H1 (cell line): ENCODE data around the gene CXCR3. TPM values are rescaled to one million over a fixed set of nuclear protein-coding genes. Genes with fewer than 3 reads are reported as not detected.

Experiments used
- CREB1 ChIP-seq: IDR thresholded peaks from 2 replicates; pipeline ENCODE4 v1.6.1; 2012; ENCODE audit warnings: inconsistent platforms
- JUND ChIP-seq: IDR thresholded peaks from 2 replicates; pipeline ENCODE4 v1.6.1; 2011; ENCODE audit warnings: mild to moderate bottlenecking, improper control_type of control experiment, low read length
- KDM4A ChIP-seq: IDR thresholded peaks from one replicate; pipeline ENCODE4 v1.7.1; 2012; ENCODE audit warnings: low read depth, mild to moderate bottlenecking, moderate library complexity, low read length, inconsistent platforms; ENCODE audit not compliant: severe bottlenecking
- KDM5A ChIP-seq: fragments of 200-600 bp; IDR thresholded peaks from 2 replicates; pipeline ENCODE4 v1.7.1; 2012; ENCODE audit warnings: mild to moderate bottlenecking, low read length, inconsistent platforms, mixed read lengths
- POU5F1 ChIP-seq: IDR thresholded peaks from 2 replicates; pipeline ENCODE4 v1.6.1; 2011; ENCODE audit warnings: low read depth, mild to moderate bottlenecking, low read length, moderate library complexity
- RFX5 ChIP-seq: IDR thresholded peaks from 2 replicates; pipeline ENCODE4 v1.6.1; 2011; ENCODE audit warnings: low read depth, low read length, improper control_type of control experiment, borderline replicate concordance
- RNF2 ChIP-seq: fragments of 200-900, 300-1000 bp; sonication (generic); IDR thresholded peaks from 2 replicates; pipeline ENCODE4 v1.7.1; 2016; ENCODE audit warnings: borderline replicate concordance, low read depth, mild to moderate bottlenecking, antibody characterized with exemption, low read length; ENCODE audit not compliant: poor library complexity, severe bottlenecking; ENCODE audit errors: missing control alignments
- TBP ChIP-seq: IDR thresholded peaks from 2 replicates; pipeline ENCODE4 v1.6.1; 2011; ENCODE audit warnings: low read depth, low read length, improper control_type of control experiment
- polyA plus RNA-seq, 7 experiments: library from polyadenylated mRNA; depleted of rRNA in 3 of 7; stranded (reverse) in 5 of 7; unstranded in 2 of 7; fragments of >200 nt in 5 of 7; fragments of 200-250 nt in 2 of 7; gene quantifications; 1 replicate in 5 of 7; 2 replicates in 1 of 7; 4 replicates in 1 of 7; pipeline versions ENCODE4 v1.2.1 to v1.2.3, GENCODE V29; 2011 to 2013; ENCODE audit warnings: missing spikeins in 2 of 7, mixed read lengths in 2 of 7
- total RNA-seq: library from RNA; stranded (reverse); fragmentation: NEBNext Ultra II Directional; extraction: Animal tissue kit (Norgen Biotek cat#: 25700); gene quantifications from 2 replicates; pipeline ENCODE4 v1.2.1, GENCODE V29; 2021

CXCR3 gene
- total and polyA plus RNA-seq, 2 of the 8 experiments (the other 6 are each of a cell fraction or from before 2014, with no cell fraction given) = not detected

DNA sequence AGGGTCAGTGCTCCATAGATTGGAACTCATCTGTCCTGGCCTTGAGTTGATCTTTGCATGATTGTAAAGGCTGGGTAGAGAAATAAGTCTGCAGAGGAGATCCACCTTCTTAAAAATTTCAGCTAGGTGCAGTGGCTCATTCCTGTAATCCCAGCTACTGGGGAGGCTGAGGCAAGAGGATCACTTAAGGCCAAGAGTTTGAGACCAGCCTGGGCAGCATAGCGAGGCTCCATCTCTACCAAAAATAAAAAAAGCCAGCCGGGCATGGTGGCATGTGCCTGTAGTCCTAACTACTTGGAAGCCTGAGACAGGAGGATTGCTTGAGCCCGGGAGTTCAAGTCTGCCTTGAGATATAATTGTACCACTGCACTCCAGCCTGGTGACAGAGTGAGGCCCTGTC is 476 bp upstream of the CXCR3 start (continued):
- TF ChIP-seq TBP (no peak), KDM5A (no peak), CREB1 (no peak), POU5F1 (no peak), KDM4A (no peak), JUND (no peak), RFX5 (no peak), RNF2 (no peak)
